HG03432 (cell line): ENCODE data around the gene USP10.
"Not testable (repeated sequence)": the region's sequence is repeated elsewhere in the genome, so short reads cannot be mapped to it uniquely, and the experiment has no call there.

Experiments used
- ATAC-seq: cut with Tn5 transposase; IDR thresholded peaks from one replicate; pipeline ENCODE4 v1.9.1; 2021; ENCODE audit warnings: mild to moderate bottlenecking, moderate library complexity; ENCODE audit not compliant: unreplicated experiment

The USP10 gene

DNA sequence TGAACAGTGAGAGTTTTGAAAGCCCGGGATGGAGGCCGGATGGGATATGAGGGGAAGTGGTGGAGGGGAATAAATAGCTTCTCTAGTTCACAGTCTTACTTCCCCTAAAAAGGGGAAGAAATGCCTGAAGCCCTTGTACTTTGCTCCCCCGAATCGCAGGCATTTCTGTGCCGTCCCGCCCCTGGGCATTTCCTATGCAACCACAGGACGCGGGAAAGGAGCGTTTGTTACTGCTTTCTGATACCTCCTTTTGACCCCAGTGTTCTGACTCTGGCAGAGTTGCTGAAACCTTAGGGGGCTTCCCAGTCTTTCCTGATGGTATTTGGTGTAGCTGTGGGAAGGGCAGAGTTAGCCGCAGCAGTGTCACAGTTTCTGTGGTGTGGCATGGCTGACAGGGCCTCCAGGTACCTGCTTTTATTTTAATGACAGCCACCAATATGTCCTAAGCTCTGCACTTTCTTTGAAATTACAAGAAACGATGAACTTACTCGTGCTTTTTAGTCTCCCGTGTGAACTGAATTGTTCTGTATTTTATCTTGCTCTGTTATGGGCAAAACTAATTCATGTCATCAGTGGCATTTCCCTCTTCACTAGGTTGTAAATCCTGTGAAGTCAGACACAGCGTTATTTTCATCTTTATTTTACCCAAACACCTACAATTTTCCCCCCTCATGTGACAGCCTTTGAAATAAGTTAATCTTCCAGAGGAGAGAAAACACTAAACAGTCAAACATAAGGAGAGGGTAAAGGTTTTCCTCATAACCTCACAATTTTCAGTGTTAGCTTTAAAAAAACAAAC lies 27.1 kb downstream of the USP10 start:
- peak; percentile 35 for ATAC-seq

DNA sequence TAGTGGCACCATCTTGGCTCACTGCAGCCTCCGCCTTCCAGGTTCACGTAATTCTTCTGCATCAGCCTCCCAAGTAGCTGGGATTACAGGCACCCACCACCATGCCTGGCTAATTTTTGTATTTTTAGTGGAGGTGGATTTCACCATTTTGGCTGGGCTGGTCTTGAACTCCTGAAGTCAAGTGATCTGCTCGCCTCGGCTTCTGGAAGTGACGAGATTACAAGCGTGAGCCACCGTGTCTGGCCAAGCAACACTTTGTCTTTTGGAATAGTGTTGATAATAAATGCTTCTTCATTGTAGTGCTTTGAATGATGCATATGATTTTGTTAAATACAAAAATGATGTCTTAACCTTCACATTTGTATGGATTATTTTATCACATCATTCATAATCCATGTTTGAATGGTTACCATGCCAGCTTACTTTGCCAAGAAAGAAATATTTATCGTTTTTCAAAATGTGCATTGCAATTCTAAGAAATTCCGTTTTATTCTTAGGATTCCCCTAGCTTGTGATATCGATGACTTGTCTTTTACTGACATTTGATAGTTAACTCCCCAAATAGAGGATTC lies 29.1 kb downstream of the USP10 start:
- no peak for ATAC-seq

DNA sequence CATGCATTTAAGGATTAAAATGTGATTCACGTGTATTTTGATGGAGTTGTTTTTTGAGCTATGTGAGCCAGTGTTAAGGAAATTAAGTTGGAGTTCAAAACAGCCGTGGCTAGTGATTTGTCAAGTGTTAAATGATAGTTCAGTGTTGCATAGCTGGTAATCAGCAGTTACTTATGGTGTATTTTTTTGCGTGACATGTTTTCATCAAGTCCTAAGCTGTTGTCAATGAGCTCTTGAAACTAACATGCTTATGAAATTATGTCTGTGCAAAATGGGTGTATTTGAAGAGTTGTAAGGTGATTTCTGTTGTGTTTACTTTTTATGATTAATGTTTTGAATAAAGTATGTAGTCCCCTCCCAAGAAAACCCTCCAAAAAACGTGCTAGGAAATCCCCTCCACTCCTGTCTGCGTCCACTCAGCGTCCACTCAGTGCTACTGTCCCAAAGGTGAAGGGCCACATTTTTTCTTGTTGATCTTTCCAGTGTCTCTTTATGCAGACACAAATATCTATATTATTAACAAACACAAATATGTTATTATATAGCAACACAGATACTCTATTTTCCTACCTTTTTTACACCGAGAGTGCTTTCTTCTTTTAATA lies 30.0 kb downstream of the USP10 start:
- peak; percentile 7 for ATAC-seq

DNA sequence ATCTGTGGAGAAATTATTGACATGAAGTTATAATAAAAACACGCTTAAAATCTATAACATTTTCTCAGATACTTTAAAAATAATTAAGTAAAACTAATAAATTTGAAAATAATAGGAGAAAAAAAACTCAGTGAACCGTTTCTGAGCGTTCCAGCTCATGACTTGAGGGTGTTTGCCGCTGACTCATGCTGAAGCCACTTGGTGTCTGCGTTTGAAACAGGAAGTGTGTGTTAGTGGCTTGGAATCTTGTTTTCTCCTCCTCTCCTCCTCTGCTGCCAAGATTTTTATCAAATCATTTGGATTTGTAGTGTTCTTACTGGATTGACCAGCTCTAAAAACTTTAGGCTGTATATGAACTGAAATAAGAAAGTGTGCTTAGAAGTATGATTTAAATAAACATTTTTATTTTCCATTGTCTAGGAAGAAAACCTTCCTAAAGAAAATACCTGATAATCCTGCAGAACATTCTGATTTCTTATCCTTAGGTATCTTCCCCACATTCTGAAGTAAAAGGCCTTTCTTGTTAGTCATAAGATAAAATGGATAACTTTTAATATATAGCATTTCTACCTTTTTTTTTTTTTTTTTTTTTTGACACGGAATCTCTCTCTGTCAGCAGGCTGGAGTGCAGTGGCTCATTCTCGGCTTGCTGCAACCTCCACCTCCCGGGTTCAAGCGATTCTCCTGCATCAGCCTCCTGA lies 30.8 kb downstream of the USP10 start:
- peak; percentile 68 for ATAC-seq

DNA sequence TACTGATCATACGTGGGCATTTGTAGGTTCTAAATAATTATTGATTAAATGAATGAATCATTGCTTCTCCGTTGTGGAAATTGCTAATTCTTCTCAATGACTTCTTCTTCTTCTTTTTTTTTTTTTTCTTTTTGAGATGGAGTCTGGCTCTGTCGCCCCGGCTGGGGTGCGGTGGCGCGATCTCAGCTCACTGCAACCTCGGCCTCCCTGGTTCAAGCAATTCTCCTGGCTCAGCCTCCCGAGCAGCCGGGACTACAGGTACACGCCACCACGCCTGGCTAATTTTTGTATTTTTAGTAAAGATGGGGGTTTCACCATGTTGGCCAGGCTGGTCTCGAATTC lies 32.5 kb downstream of the USP10 start:
- not testable (repeated sequence) for ATAC-seq

DNA sequence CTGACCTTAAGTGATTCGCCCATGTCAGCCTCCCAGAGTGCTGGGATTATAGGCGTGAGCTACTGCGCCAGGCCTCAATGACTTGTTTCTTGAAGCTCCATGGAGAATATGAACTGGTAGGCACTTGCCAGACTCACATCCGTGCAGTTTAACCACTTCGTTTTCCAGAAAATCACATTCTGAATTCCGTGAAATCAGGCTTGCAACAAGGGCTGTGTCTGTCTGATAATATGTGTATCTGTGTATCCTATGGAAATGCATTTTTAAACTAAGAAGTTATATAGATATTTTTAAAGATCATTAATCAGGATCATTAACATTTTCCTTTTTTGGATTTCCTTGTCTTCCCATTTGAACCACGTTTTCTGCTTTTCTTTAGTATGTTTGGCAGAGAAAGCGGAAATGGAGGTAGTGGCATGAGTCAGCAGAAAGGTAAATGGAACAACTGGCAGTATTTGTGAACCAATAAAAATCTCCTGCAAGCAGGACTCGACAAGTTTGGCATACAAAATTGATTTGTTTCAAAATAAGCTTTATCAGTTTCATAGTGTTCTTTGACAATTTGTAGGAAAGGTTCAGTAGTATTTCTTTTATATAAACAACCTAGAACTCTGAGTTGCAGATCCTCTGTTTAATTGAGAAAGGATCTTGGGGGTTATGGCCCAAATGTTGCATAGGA lies 33.0 kb downstream of the USP10 start:
- ATAC-seq = no peak

DNA sequence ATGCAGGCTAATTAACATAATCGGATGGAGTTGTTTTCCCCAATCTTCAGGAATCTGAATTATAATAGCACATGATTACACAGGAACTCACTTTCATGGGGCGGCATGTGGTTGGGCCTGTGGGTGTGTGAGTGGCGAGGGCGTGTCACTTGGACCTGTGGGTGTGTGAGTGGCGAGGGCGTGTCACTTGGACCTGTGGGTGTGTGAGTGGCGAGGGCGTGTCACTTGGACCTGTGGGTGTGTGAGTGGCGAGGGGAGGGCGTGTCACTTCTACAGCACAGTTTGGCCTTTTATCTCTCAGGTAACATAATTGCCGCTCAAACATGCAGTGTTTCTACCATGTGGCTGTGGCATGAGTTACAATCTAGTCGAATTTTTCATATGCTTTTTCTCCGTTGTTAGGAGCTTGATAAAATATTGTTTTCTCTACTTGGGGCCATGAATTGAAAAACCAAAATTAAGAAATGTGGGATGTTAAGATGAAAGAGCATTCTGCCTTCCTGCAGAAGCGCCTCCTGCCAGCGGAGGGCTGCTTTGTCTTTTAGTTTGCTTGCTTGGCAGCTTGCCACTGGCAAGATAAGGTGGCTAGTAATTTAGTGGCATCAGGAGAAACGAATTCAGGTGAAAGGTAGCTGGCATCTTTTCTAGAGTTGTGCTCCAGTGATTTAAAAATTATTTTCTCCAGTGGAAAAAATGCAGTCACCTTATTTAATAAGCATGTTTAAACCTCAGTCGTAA lies 36.2 kb downstream of the USP10 start:
- no peak for ATAC-seq

DNA sequence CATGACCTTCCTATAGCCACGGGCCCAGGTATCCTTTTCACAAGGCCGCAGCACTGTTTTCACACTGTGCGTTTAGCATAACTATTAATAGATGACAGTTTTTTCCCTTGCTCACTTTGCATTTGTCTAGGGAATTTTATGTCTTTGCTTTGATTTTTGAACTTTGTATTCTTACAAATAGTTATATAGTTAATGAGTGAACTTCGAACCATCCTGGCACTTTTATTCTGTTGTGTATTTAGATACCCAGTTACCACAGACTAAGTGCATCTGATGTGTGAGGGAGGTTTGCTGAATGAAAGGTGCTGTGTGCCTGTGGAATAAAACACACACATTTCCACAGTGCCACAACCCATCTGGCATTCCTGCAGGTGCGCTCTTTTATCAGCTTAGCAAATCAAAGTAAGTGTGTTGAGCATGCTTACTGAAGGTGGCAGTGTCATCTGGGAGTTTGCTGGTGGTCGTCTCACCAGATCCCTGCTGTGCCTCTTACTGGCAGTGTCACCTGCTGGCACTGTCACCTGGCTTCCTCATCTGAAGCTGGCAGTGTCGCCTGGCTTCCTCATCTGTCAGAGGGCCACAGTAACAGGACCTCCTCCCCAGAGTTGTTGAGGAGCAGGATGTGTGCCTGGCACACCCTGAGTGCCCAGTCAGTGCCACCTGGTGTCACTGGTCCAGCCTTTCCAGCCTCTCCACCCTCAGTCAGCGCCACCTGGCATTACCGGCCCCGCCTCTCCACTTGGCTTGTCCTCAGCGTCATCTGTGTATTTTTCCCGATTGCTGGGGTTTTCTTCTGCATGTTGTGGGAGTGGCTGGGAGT lies 37.6 kb downstream of the USP10 start:
- ATAC-seq = no peak

DNA sequence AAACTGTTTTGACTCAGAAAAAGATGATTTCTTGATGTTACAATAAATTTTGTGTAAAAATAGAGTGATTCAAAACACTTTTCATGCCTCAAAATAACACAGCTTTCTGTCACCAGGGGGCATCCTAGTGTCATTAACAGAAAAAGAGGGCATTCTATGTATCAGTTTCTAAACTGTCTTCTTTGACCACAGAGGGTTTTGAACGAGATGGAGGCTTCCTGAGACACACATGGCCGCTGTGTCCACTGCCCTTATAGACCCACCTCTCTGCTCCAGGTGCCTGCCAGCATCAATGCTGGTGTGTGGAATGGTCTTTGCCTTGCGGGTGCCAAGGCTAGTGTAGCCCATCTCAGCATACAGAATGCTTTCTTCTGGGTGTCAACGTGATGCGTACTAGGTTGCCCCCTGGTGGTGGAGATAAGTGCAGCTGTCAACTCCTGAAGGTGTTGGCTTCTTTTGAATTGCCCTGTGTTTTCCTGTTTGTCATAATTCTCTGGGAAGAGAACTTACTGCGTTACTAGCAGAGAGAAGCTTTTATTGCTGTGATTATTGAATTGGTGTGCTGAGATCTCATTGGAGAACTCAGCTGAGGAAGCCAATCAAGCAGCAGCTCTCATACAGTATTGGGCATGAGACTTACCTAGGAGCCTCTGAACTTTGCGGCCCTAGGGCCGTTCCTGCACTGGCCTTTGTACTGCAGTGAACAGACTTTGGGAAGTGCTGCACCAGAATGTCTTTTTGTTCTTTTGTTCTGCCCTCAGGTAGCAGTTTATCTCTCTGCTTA lies 38.6 kb downstream of the USP10 start:
- peak; percentile 73 for ATAC-seq

DNA sequence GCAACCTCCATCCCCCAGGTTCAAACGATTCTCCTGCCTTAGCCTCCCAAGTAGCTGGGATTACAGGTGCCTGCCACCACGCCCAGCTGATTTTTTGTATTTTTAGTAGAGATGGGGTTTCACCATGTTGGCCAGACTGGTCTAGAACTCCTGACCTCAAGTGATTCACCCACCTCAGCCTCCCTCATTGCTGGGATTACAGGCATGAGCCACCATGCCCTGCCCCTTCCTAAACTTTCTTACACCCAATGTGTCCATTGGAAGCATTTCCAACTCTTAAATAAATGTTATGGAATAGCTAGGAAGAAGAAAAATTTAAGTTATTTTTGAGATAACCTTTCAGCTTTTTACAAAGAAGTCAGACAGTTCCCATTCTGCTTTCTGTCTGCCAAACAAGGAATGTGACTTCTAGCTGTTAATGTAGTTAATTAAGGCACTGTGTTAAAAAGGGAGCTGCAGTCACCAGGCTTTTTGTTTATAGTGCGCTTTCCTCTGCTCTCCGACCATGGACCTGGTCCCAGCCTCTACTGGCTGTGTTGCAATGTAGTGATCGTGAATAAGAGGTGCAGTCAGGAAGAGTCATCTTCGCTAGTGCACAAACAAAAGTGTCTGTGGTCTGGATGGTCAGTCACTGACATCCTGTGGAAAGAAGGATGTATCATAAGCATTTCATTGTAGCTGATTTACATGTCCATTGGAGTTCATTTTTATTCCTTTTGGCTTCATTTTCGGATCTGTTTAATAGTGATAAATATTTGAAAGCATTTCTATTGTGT lies 39.7 kb downstream of the USP10 start:
- ATAC-seq = no peak

DNA sequence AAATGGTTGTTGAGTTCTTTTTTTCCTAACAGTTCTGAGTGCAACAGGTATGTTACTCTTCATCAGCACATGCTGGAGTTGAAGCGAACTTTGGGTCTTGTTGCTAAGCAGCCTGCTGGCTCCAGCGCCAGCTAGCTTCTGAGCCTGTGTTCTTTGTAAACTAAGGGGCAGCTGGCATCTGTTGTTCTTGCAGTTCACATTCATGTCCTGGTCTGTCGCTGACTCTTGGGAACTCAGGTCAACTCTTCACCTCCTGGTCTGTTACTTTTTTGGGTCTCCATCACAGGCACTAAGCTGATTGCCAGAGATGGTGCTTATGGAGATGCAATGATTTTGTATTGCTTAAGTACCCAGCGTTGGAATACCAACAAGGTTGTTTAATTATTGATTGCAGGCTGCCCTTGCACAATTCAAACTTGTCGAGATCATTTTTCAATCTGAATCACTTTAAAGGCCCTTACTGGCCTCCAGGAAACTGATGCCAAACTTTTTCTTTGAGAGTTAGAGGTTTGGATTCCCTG lies 40.9 kb downstream of the USP10 start:
- ATAC-seq = no peak

DNA sequence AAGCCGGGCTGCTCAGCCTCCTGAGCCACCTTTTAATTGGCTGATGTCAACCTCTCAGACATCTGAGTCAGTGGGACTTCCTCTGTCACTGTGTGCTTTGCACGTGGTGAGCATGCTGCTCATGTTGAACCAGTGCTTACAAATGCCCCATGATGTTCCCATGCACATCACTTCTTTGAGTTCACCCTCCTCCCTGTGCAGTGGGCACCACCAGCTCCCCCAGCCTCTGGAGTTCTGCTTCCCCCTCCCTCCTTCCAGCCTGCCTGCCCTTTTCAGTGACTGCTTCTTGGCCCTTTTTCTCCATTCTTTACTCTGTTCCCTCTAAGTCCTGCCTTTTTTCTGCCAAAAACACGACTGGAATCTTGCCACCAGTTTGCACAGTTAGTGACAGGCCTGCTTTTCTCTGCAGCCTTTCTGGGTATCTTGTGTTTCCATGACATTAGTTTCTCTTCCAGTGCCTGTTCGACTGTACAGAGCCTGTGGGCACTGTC lies 41.6 kb downstream of the USP10 start:
- ATAC-seq = no peak

DNA sequence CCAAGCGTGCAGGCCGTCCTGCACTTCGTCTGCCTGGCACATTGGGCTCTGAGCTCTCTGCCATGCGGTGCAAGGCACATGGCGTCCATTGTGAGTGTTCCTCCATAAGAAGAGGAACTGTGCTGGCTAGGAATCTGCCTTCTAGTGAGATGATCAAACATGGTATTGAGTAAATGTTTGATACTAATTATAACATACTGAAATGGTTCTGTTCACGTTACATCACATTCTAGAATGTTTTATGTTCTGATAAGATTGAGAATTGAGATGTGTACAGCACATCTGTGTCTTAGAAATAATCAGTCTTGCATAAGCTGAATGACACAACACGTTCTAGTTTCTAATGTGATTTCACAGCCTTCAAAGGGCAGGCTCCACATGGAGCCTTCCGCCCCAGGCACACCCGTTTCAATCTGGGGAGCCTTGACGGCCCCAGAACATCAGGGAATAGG lies 42.9 kb downstream of the USP10 start:
- no peak for ATAC-seq

DNA sequence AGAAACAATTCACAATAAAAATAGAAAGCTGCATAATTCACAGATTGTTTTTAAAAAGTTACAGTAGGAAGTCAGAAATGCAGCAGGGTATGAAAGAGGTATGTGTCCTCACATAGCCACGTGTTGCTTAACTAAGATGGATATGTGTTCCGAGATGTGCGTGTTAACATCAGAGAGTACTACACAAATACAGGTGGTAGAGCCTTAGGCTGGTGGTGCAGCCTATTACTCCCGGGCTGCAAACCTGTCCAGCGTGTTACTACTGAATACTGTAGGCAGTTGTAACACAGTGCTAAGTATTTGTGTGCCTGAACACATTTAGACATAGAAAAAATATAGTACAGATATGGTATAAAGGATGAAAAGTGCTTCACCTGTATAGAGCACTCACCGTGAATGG lies 46.4 kb downstream of the USP10 start:
- ATAC-seq = no peak

DNA sequence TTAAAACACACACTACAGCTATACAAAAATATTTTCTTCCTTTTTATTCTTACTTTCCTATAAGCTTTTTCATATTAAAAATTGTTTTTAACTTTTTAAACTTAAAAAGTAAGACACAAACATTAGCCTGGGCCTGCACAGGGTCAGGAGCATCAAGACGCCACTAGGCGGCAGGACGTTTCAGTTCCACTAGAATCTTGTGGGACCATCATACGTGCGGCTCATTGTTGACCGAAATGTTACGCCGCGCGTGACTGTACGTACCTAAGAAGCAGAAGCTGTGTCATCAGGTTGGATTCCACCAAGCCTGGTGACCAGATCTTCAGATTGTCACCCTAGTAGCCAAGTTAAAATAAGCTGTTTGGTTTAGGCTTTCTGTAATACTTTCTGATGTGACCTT lies 47.1 kb downstream of the USP10 start:
- no peak for ATAC-seq

DNA sequence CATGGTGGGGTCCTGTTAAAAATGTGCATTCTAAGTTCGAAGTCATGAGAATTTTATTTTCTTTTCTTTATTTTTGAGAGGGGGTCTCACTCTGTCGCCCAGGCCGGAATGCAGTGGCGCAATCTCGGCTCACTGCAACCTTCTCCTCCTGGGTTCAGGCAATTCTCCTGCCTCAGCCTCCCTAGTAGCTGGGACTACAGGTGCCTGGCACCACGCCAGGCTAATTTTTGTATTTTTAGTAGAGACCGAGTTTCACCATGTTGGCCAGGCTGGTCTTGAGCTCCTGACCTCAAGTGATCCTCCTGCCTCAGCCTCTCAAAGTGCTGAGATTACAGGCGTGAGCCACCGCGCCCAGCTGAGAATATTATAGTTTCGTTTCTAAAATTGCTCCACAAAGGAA lies 48.4 kb downstream of the USP10 start:
- not testable (repeated sequence) for ATAC-seq

DNA sequence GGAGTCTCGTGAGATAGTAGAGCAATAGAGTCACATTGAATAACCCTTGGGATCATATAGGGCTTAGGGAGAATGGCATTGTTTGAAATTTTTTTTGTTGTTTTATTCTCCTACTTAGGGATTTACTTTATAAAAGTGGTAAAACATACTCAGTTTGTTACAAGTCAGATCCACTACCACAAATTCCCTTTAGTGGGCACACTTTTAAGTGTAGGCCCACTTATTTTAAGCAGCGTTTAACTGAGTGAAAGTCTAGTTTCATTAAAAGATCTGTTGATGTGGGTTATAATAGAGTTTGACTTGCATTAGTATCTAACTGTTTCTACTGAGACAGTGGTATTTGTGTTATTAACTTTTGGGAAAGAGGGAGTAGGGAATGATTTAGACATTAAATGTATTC lies 49.3 kb downstream of the USP10 start:
- ATAC-seq = no peak

DNA sequence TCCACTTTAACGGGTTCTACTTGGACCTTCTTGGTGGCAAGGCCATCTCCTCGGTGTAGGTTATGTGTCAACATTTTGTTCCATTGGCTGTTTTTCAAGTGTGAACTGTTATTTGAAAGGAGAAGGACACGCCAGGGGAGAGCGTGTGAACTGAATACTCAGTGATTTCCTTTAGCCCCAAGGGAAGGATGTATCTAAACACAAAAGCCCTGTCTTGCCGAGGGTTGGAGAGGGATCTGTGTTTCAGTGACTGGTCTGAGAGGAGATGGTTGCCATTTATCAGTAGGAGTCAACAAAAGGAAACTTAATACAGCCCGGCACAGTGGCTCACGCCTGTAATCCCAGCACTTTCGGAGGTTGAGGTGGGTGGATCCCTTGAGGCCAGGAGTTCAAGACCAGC lies 50.0 kb downstream of the USP10 start:
- ATAC-seq = no peak
